HepG2 (cell line): ENCODE results near the gene KRTAP21-2. TPM values are rescaled to one million over a fixed set of nuclear protein-coding genes. Genes with fewer than 3 reads are reported as not detected.

ENCODE experiments used
- ATAC-seq: fragments of 200-7000 bp; cut with Tn5 transposase; 3 replicates; pipeline ENCODE4 v1.9.1; 2020; ENCODE audit warnings: mild to moderate bottlenecking, moderate library complexity
- BruUV-seq: library from RNA; stranded (reverse); fragments of 400-500 nt; replicated peaks from 2 replicates; lab custom pipeline; 2021; lab: Mats Ljungman, UMichigan
- CTCF ChIA-PET: fragments of 300-600 bp; formaldehyde crosslinking; extraction: SDS; loops from one replicate; lab custom pipeline; 2021; ENCODE audit warnings: low total read pairs, inconsistent platforms, low intra/inter-chr PET ratio; lab: Yijun Ruan, JAX
- POLR2A ChIA-PET: fragments of 350-600 bp; sonication (Branson Sonifier 250); formaldehyde crosslinking; loops from one replicate; lab custom pipeline; 2020; ENCODE audit warnings: antibody characterized with exemption, inconsistent platforms; lab: Yijun Ruan, JAX
- DNase-seq: peaks from one replicate; pipeline ENCODE4 v3.0.0-alpha.2; 2015; ENCODE audit warnings: low spot score
- FAIRE-seq: peaks from 3 replicates; lab custom pipeline; 2011; peaks lifted over from hg19 to GRCh38; lab: Jason Lieb, UNC
- H2AFZ ChIP-seq: one replicate; pipeline ENCODE4 v1.6.1; 2011; ENCODE audit warnings: low read length, inconsistent platforms
- H3K27ac ChIP-seq: fragments of 300-600 bp; 3 replicates; pipeline ENCODE4 v1.8.0; 2011; ENCODE audit warnings: mixed run types, mild to moderate bottlenecking, mixed read lengths, low read length, inconsistent platforms; ENCODE audit not compliant: insufficient read depth; ENCODE audit errors: extremely low read length
- H3K27me3 ChIP-seq, 2 experiments: fragments of 200-600 bp in 1 of 2; 2 replicates in 1 of 2; 3 replicates in 1 of 2; pipeline versions ENCODE4 v1.6.0 to v1.8.0; 2011; ENCODE audit warnings: low read length in 2 of 2, mild to moderate bottlenecking in 2 of 2, moderate library complexity in 2 of 2, inconsistent platforms in 1 of 2; ENCODE audit not compliant: insufficient read depth in 2 of 2, control insufficient read depth in 1 of 2
- H3K36me3 ChIP-seq, 2 experiments: fragments of 200-600 bp in 1 of 2; replicated peaks in 1 of 2; 2 replicates in 1 of 2; 3 replicates in 1 of 2; pipeline versions ENCODE4 v1.5.1 to v1.8.0; 2011; ENCODE audit warnings: low read length in 2 of 2, inconsistent platforms in 1 of 2; ENCODE audit not compliant: insufficient read depth in 2 of 2, control insufficient read depth in 1 of 2
- H3K4me1 ChIP-seq: 2 replicates; pipeline ENCODE4 v1.5.1; 2012; ENCODE audit warnings: low read length, inconsistent platforms; ENCODE audit not compliant: insufficient read depth
- H3K4me2 ChIP-seq: 2 replicates; pipeline ENCODE4 v1.6.0; 2011; ENCODE audit warnings: low read depth, low read length, inconsistent platforms
- H3K4me3 ChIP-seq, 3 experiments: fragments of 200-600 bp in 1 of 3; sonication (generic), shearing (Covaris generic) in 1 of 3; replicated peaks in 1 of 3; 2 replicates each; pipeline ENCODE4 v1.5.1; 2011 to 2016; ENCODE audit warnings: low read length in 3 of 3, inconsistent platforms in 2 of 3, low read depth in 2 of 3, mild to moderate bottlenecking in 2 of 3, control low read depth in 1 of 3, mixed read lengths in 1 of 3; ENCODE audit not compliant: insufficient read depth in 1 of 3
- H3K79me2 ChIP-seq: one replicate; pipeline ENCODE4 v1.6.1; 2011; ENCODE audit warnings: low read length, inconsistent platforms; ENCODE audit not compliant: insufficient read depth
- H3K9ac ChIP-seq: 2 replicates; pipeline ENCODE4 v1.6.0; 2011; ENCODE audit warnings: mild to moderate bottlenecking, low read depth, low read length, inconsistent platforms; ENCODE audit not compliant: insufficient read depth
- H3K9me3 ChIP-seq: 2 replicates; pipeline ENCODE4 v1.5.1; 2012; ENCODE audit warnings: mild to moderate bottlenecking, low read length
- H4K20me1 ChIP-seq: 2 replicates; pipeline ENCODE4 v1.6.0; 2011; ENCODE audit warnings: inconsistent platforms, mild to moderate bottlenecking, low read length, moderate library complexity; ENCODE audit not compliant: insufficient read depth
- ARID2 ChIP-seq: sonication (generic); formaldehyde crosslinking; IDR thresholded peaks from 2 replicates; pipeline ENCODE4 v1.8.1; 2022; ENCODE audit warnings: mild to moderate bottlenecking, missing genetic modification reagents, borderline replicate concordance
- CTCF ChIP-seq: sonication (generic); formaldehyde crosslinking; IDR thresholded peaks from 2 replicates; pipeline ENCODE4 v1.5.0; 2020; ENCODE audit warnings: mild to moderate bottlenecking, missing genetic modification reagents, moderate library complexity
- KAT8 ChIP-seq: IDR thresholded peaks from 2 replicates; pipeline ENCODE4 v1.6.1; 2016; ENCODE audit warnings: missing genetic modification reagents, missing compliant biosample characterization
- KLF11 ChIP-seq: IDR thresholded peaks from 2 replicates; pipeline ENCODE4 v1.6.1; 2016; ENCODE audit warnings: missing compliant biosample characterization
- MBNL3 ChIP-seq: fragments of 250-450 bp; sonication (Bioruptor Pico); conservative IDR thresholded peaks from 2 replicates; pipeline ENCODE4 v1.8.0; 2022; ENCODE audit warnings: mild to moderate bottlenecking, inconsistent platforms
- REXO4 ChIP-seq: sonication (generic); formaldehyde crosslinking; IDR thresholded peaks from 2 replicates; pipeline ENCODE4 v1.8.0; 2022; ENCODE audit warnings: missing genetic modification reagents, mild to moderate bottlenecking, borderline replicate concordance
- ZNF256 ChIP-seq: sonication (generic); formaldehyde crosslinking; conservative IDR thresholded peaks from 2 replicates; pipeline ENCODE4 v1.4.0; 2020; ENCODE audit warnings: missing genetic modification reagents
- ZNF317 ChIP-seq: sonication (generic); formaldehyde crosslinking; IDR thresholded peaks from 2 replicates; pipeline ENCODE4 v1.5.0; 2020; ENCODE audit warnings: mild to moderate bottlenecking, missing genetic modification reagents
- ZNF34 ChIP-seq: sonication (generic); formaldehyde crosslinking; IDR thresholded peaks from 2 replicates; pipeline ENCODE4 v1.4.0; 2020; ENCODE audit warnings: mild to moderate bottlenecking, missing genetic modification reagents, borderline replicate concordance
- ZNF570 ChIP-seq: sonication (generic); formaldehyde crosslinking; IDR thresholded peaks from 2 replicates; pipeline ENCODE4 v1.4.0; 2020; ENCODE audit warnings: mild to moderate bottlenecking, missing genetic modification reagents, borderline replicate concordance
- ZNF639 ChIP-seq: conservative IDR thresholded peaks from 2 replicates; pipeline ENCODE4 v1.6.1; 2018; ENCODE audit warnings: missing genetic modification reagents
- WGBS: methylation state at CpG from one replicate; pipeline ENCODE4 v1.1.6; 2017; ENCODE audit warnings: low lambda C conversion rate; 5-methylcytosine and 5-hydroxymethylcytosine counted together
- in situ Hi-C: cut with HindIII; loops from 2 replicates; pipeline ENCODE4 v1.10.0; 2017; ENCODE audit warnings: low pct_unique_long_range_greater_than_20kb; ENCODE audit not compliant: extremely low pct_ligation_motif_present
- intact Hi-C: fragments of 100-400 bp; cut with micrococcal nuclease; formaldehyde crosslinking; loops from one replicate; pipeline ENCODE4 v1.10.0; 2022; ENCODE audit not compliant: unreplicated experiment
- polyA plus RNA-seq, 8 experiments: library from polyadenylated mRNA; depleted of rRNA in 3 of 8; stranded (reverse) in 7 of 8; unstranded in 1 of 8; fragments of >200 nt; fragmentation: Illumina TruSeq in 4 of 8; extraction: Trizol in 4 of 8; gene quantifications; 2 replicates each; pipeline versions ENCODE4 v1.2.1 to v1.2.3, GENCODE V29; 2011 to 2016; ENCODE audit warnings: low read depth in 4 of 8, missing spikeins in 1 of 8, mixed read lengths in 1 of 8; ENCODE audit not compliant: insufficient read depth in 1 of 8
- total RNA-seq, 5 experiments: library from RNA; depleted of rRNA; stranded (reverse); fragments of >200 nt; fragmentation: Illumina TruSeq; extraction: Trizol; gene quantifications; 2 replicates each; pipeline ENCODE4 v1.2.3, GENCODE V29; 2016; ENCODE audit warnings: low read depth in 1 of 5

KRTAP21-2 gene
- total and polyA plus RNA-seq, 2 of the 13 experiments (the other 11 are each of a cell fraction or from before 2014, with no cell fraction given): not detected

DNA sequence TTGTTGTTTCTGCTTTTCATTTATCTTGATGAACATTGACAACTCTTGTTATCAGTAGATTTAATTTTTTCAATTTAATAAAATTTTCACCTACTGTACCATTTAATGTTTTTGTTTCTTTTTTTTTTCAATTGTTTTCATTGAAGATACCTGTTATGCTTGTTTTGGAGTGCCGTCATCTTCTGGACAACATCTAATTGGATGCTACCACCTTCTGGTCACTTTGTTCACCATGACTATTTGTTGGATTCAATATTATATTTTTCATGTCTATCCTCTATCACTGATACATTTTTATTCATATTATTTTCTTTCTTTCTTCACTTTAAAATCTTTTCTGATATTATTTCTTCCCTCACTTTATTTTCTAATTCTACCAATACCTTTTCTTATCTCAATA is 14.0 kb downstream of the KRTAP21-2 start:
- no peaks in the 10 kb centered on the region for H3K79me2 ChIP-seq
- ATAC-seq: no peak
- WGBS: 3% methylated on average over 1 of the region's 1 CpG
- in situ Hi-C loops: no loop called here
- no peak for FAIRE-seq
- CTCF ChIA-PET: no interaction called here
- TF ChIP-seq ZNF570 (CRISPR knock-in tag) (no peak), REXO4 (CRISPR knock-in tag) (no peak), ZNF34 (CRISPR knock-in tag) (no peak), KLF11 (CRISPR knock-in tag) (no peak), ZNF256 (CRISPR knock-in tag) (no peak), ZNF317 (no peak), MBNL3 (CRISPR knock-in tag) (no peak), CTCF (CRISPR knock-in tag) (no peak), ARID2 (CRISPR knock-in tag) (no peak), ZNF639 (CRISPR knock-in tag) (no peak), KAT8 (CRISPR knock-in tag) (no peak)
- TF ChIP-seq, all 625 proteins: peak for 0
- no peak overlapping the region for H3K27ac ChIP-seq
- no TSS peak for BruUV-seq
- H3K36me3 ChIP-seq: no peaks in the 10 kb centered on the region
- no peaks in the 10 kb centered on the region for H4K20me1 ChIP-seq
- intact Hi-C loops: no loop called here
- no peak overlapping the region for H3K9ac ChIP-seq
- POLR2A ChIA-PET: no interaction called here
- H3K4me1 ChIP-seq: no peaks in the 10 kb centered on the region
- no peak overlapping the region for H3K4me2 ChIP-seq
- DNase-seq: no peak
- H3K27me3 ChIP-seq: no peaks in the 10 kb centered on the region
- no peak overlapping the region for H2AFZ ChIP-seq
- H3K4me3 ChIP-seq: no peak overlapping the region
- H3K9me3 ChIP-seq: peaks cover 87% of the 10 kb centered on the region
